NCI-H2029 treated with DMSO at 0.1 percent for 48 hours (cell line): Measurements from ENCODE around the gene IL1RL2.

Experiments
- DNase-seq: peaks from one replicate; lab custom pipeline; 2025; lab: John Stamatoyannopoulos, UW

Gene IL1RL2

GRCh38 chr2:102186791-102187495 lies at the start of gene IL1RL2:
IL1RL2 (plus strand) TSS chr2:102187023; CDS start chr2:102187868, 845 bp downstream.
- DNase-seq, result no peak

- no peak for DNase-seq
Observed at GRCh38 chr2:102137138-102137537, 49.7 kb upstream of the IL1RL2 start.

DNA sequence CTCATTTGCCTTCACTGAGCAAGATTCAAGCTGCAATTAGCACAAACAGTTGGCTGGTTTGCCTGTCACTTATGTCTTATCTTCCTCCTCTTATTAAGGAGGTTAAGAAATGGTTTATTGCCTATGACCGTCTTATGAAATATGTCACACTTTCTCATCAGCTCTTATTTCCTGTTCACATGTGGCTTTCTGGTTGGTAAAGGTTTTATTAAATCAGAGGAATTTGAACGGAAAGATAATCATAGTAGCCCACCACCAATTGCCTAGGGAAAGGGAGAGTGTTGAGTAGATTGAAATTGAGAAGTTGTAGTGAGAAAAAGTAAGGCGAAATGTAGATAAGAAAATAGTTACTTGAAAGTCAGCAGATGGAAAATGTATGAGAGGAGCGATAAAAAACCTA lies 48.5 kb upstream of the IL1RL2 start:
- no peak for DNase-seq

DNA sequence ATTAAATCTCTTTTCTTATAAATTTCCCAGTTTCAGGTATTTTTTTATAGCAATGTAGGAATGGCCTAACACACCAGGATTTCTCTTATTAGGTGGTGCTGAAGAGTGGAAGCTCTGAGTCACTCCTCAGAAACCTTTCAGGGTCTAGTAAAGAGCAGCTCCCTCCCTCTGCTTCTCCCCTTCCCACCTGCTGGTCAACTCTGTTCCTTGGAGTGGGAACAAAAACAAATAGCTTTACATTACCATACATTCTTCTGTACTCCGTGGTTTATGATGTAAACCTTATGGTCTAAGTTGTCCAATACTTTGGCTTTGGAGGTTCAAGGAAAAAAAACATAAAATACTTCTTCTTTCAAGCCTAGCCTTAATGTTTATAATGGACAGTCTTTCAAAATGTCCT lies 47.0 kb upstream of the IL1RL2 start:
- DNase-seq, result no peak

- DNase-seq, result no peak
Observed at GRCh38 chr2:102140377-102140776, 46.4 kb upstream of the IL1RL2 start.

DNA sequence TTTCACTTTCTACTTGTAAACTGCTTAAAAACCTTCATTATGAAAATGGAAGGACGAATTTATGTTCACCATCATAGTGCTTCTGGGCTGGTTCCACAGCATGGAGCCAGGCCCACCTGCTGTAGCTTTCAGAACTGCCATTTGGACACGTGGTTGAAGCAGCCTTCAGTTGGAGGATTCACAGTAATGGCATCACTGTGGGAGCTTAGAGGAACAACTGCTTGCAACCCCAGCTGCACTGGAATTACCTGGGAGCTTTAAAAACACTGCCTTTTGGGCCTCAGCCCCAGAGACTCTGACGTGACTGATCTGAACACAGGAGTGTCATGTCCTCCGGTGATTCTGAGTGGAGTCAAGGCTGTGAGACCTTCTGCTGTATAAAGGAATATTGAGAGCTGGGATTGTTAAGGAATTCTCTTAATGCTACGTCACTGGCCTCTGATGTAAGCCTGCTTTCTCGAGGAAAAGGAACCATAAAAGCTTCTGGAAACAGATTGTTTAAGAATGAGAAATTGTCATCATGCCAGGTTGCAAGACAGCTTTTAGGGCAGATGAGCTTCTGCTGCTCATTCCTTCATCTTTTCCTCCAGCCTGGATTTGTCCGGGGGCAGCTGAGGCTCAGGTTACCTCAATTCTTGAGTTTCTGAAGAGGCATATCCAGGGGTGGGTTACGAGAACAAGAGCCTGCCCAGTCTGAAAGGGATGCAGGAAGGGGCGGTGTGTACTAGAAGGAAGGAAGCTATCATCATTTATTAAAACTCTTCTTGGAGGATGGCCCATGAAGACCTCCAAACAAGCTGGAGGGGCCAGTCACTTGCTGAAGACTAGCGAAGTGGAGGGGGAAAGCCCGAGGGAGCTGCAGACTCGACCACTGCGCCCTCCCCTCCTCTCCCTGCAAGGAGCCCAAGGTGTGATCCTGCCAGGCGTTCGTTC lies 45.5 kb upstream of the IL1RL2 start:
- no peak for DNase-seq

DNA sequence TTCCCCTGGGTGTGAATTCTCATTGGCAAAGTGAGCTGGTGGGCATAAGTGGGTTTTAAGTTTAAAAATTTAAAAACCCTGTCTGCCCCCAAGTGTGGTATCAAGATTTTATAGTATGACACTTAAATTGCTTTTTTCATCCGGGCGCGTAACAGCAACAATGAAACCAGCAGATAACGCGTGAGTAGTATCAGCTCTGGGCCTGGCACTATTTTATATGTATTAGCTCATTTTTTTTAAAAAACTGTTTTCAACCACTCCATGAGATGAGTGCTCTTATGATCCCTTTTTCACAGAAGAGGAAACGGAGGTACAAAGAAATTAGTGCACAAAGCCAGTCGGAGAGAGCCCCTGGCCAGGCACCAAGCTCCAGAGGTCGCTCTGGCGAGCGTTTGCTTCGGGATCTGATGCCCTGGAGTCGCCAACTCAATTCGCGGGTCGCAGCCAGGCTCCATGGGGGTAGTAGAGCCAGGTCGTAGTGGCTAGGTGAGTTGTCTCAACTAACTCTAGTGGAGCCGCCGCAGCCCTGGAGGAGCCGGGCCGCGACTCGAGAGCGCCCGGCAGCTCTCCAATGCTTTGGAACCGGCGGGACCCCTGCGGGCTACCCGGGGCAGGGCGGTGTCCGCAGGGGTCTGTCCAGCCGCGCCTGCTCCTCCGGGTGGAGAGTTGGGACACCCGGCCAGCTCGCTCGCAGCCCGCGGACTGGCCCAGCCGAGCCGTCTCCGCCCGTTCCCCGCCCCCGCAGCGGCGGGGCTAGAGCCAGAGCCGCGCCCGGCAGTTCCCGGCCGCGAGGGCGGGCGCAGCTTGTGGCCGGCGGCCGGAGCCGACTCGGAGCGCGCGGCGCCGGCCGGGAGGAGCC lies 44.6 kb upstream of the IL1RL2 start, which contains the start of gene IL1R1:
IL1R1 (plus strand) TSS at position 777 of the 859 bp plus-strand sequence. CDS start 14,979 bp downstream, outside the sequence.
- no peak for DNase-seq

DNA sequence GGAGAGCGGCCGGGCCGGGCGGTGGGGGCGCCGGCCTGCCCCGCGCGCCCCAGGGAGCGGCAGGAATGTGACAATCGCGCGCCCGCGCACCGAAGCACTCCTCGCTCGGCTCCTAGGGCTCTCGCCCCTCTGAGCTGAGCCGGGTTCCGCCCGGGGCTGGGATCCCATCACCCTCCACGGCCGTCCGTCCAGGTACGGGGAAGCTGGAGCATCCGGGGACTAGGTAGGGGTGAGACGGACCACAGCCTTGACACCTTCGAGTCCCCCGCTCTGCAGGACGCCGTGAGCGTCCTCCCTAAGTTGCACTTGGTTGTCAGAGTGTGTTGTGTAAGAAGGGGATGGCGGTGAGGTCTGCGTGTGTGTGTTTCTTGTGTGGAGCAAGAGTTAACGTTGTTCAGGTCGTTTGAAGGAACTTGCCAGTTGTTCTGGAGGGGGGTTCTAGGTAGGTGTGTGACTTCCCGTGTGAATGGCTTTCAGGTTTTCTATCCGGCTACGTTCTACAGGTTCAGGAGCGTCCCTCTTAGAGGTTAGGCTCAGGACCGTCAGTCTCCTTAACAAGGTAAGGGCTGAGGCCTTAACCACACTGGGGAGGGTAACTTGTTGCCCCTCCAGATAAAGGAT lies 43.9 kb upstream of the IL1RL2 start:
- DNase-seq, result no peak

DNA sequence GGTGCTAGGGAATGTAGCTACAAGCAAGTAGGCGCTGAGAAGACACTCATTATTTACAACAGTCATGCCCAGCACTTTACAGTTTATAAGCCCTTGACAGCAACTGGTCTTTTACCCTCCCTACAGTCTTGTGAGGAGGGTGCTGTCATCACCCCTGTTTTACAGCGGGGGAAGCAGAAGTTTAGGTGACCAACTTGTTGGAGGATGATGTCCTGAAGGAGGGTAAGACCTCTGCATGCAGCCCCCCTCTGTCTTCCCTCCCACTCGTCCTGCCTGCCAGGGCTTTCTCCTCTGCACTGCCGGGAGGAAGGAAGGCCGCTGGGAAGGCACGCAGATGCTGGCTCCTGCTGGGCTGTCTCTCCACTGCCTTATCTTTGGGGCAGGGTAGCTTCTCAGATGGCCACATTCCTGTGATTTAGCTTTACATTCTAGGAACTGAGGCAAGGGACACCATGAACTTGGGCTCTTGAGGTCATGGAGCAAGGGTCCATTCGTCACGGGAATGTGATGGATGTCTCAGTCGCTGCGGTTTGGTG lies 43.3 kb upstream of the IL1RL2 start:
- no peak for DNase-seq

GRCh38 chr2:102144128-102144527 lies 42.7 kb upstream of the IL1RL2 start:
- DNase-seq, result no peak

DNA sequence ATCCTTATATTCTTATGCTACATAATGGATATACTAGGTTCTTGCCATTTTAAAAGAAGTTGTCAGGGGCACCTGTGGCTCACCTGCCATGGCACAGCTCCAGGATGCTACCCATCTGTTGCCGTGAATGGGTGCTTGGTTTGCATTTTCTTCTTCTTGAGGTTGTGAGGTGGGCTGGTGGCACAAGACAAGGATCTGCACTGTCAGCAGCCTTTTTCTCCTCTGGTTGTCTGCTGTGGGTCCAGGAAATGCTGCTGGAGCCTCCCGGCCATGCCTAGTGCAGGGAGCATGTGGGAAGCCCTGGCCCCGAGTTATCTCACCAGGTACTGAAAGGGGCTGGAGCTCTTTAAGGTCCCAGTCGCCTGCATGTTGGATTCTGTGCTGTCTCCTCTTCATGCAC lies 41.7 kb upstream of the IL1RL2 start:
- DNase-seq, result no peak

GRCh38 chr2:102145934-102146333 lies 40.9 kb upstream of the IL1RL2 start:
- no peak for DNase-seq

DNA sequence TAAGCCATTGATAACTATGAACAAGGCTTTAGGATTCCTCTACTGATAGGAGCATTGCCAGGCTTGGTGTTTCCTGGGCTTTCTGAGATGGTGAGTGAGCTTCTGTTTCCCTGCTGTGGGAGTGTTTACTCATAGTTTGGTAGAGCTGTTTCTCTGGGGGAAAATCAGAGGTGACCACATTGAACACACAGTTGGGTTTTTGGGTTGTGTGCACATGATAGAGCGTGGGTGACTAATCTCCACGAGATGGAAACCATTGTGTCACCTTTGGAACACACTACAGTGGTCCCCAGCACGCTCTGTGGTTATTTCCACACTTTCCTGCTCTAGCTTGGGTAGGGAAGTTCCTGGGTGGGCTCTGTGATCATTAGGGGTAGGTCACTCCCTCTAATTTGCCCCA lies 38.9 kb upstream of the IL1RL2 start:
- DNase-seq, result no peak

DNA sequence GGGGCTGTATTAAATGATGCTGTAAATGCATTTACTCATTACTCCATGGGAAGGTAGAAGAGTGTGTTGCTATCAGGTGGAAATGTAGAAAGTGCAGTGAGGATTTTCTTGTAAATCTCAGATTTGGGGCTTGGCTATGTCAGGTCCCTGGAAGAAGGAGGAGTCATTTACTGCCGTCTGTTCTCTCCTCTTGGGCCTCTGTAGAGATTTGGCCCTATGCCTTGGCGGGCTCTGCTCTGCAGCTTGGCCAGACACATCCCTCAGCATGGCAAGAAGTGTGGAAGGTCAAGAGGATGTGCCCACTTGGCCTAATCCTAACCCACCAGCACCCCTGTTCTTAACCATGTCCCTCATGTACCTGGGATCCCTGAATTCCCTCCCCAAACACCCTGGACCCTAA lies 37.6 kb upstream of the IL1RL2 start:
- no peak for DNase-seq

DNA sequence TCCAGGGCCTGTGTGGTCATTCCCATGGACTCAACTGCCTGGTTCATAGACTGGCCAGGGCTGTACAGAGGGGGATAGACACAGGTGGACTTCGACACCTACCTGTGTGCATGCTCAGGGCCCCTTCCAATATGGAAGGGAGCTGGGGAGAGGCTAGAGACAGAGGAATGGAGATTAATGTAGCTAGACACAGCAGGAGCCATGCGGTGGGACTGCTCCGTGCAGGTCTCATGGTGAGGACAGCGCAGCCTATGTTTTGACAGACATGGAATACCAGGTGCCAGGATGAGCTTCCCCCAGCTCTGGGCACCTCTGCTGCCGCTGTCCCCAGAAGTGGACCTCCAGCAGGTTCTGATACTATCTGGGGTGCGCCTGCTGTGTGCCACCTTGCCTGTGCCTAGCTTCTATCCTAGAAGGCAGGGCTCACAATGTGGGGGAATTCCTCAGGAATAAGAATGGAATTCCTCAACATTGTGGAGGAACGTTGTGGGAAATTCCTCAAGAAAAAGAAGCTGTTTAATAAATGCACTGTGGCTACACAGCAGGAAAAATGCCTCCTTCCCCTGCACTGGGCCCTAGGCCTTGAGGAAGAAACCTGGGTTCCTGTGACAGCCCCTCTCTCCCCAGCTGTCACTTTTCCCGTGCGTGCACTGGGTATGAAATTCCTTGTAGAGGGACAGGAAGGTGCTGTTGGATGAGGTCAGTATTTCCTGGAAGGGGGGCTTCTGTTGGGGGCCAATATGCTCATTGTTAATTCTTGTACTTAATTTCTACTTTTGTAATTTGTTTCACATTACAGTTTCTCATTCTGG lies 37.0 kb upstream of the IL1RL2 start:
- no peak for DNase-seq

GRCh38 chr2:102154364-102154763 lies 32.5 kb upstream of the IL1RL2 start:
- no peak for DNase-seq

- DNase-seq, result no peak
Observed at GRCh38 chr2:102154946-102155702, 31.7 kb upstream of the IL1RL2 start.

- DNase-seq, result no peak
Observed at GRCh38 chr2:102155703-102156515, 30.9 kb upstream of the IL1RL2 start.
